Gastroesophageal sphincter (tissue), 4 donors: ENCODE data around the gene ANAPC2. TPM values are rescaled to one million over a fixed set of nuclear protein-coding genes. Genes with fewer than 3 reads are reported as not detected.

Experiments
- ATAC-seq: fragments of 150-250 bp; one replicate; pipeline ENCODE4 v1.9.1; 2016; ENCODE audit warnings: mild to moderate bottlenecking, moderate library complexity
- H3K27ac ChIP-seq, 4 donors: fragments of 200-600 bp; sonication (generic) in 3 of 4; 1 replicate in 3 of 4; 2 replicates in 1 of 4; pipeline ENCODE4 v1.5.1; 2016 to 2019
- H3K27me3 ChIP-seq: fragments of 200-600 bp; sonication (generic); one replicate; pipeline ENCODE4 v1.5.1; 2019
- H3K36me3 ChIP-seq, 2 donors: fragments of 200-600 bp; sonication (generic); one replicate each; pipeline ENCODE4 v1.5.1; 2019; ENCODE audit warnings: control low read depth in 1 of 2
- H3K4me1 ChIP-seq, 3 donors: fragments of 200-600 bp; sonication (generic); 1 replicate in 2 of 3; 2 replicates in 1 of 3; pipeline ENCODE4 v1.5.1; 2016 to 2019; ENCODE audit warnings: control low read depth in 2 of 3
- H3K4me3 ChIP-seq, 2 donors: fragments of 200-600 bp; sonication (generic); one replicate each; pipeline ENCODE4 v1.5.1; 2019; ENCODE audit warnings: mild to moderate bottlenecking in 1 of 2, moderate library complexity in 1 of 2
- H3K9me3 ChIP-seq, 3 donors: fragments of 200-600 bp; sonication (generic); one replicate each; pipeline ENCODE4 v1.5.1; 2017 to 2019; ENCODE audit warnings: control low read depth in 2 of 3
- CTCF ChIP-seq, 4 experiments: fragments of 200-600 bp in 2 of 4; fragments of 450-650 bp in 2 of 4; sonication (generic) in 1 of 4; IDR thresholded peaks; one replicate each; pipeline ENCODE4 v1.5.1; 2017 to 2019; ENCODE audit warnings: antibody characterized with exemption in 4 of 4, mild to moderate bottlenecking in 2 of 4, moderate library complexity in 2 of 4
- EP300 ChIP-seq: sonication (generic); formaldehyde crosslinking; IDR thresholded peaks from one replicate; pipeline ENCODE4 v1.6.1; 2017; ENCODE audit warnings: antibody characterized with exemption, mild to moderate bottlenecking
- POLR2A ChIP-seq, 2 donors: fragments of 450-650 bp; IDR thresholded peaks; one replicate each; pipeline ENCODE4 v1.6.1; 2017; ENCODE audit warnings: antibody characterized with exemption in 2 of 2, mild to moderate bottlenecking in 2 of 2, moderate library complexity in 1 of 2
- POLR2AphosphoS5 ChIP-seq: sonication (generic); formaldehyde crosslinking; IDR thresholded peaks from one replicate; pipeline ENCODE4 v1.6.1; 2017; ENCODE audit warnings: antibody characterized with exemption
- WGBS, 2 donors: methylation state at CpG; one replicate each; pipeline ENCODE4 v1.1.5; 2018; ENCODE audit warnings: low coverage in 1 of 2; 5-methylcytosine and 5-hydroxymethylcytosine counted together
- total RNA-seq, 4 donors: library from RNA; depleted of rRNA; stranded (reverse); fragments of >200 nt; gene quantifications; one replicate each; pipeline ENCODE4 v1.1.0, GENCODE V29; 2016

The ANAPC2 gene
- total RNA-seq, 4 donors from 2014 or later = 11.9 to 32.1 (median 23.7) TPM

- WGBS, 2 donors = 71% methylated on average over 1 of the region's 5 CpGs; no CpG with 5 or more reads in 1 of the 2 donors
- H3K9me3 ChIP-seq = no peaks in the 10 kb centered on the region
- peaks cover 73% of the 10 kb centered on the region for H3K27me3 ChIP-seq
- H3K4me3 ChIP-seq = no peak overlapping the region
- H3K4me1 ChIP-seq = no peaks in the 10 kb centered on the region
- TF ChIP-seq POLR2A (IDR thresholded peaks at IDR 0.05) (no peak), EP300 (no peak), POLR2AphosphoS5 (no peak), CTCF (IDR thresholded peaks at IDR 0.05) (no peak)
- no peak overlapping the region for H3K27ac ChIP-seq
- no peaks in the 10 kb centered on the region for H3K36me3 ChIP-seq
- ATAC-seq = no peak
Observed at GRCh38 chr9:137149363-137149762, 39.0 kb downstream of the ANAPC2 start.

GRCh38 chr9:137148661-137149060 is 39.7 kb downstream of the ANAPC2 start:
- peaks cover 77% of the 10 kb centered on the region for H3K27me3 ChIP-seq
- no peaks in the 10 kb centered on the region for H3K9me3 ChIP-seq
- no peaks in the 10 kb centered on the region for H3K4me1 ChIP-seq
- TF ChIP-seq POLR2A (IDR thresholded peaks at IDR 0.05) = no peak
- no peak for TF ChIP-seq POLR2AphosphoS5
- no CpG with 5 or more reads among the region's 19 CpGs for WGBS, 2 donors
- H3K4me3 ChIP-seq = no peak overlapping the region
- H3K27ac ChIP-seq = no peak overlapping the region
- no peak for ATAC-seq
- H3K36me3 ChIP-seq = no peaks in the 10 kb centered on the region

- WGBS, 2 donors = 63% methylated on average over 10 of the region's 27 CpGs; no CpG with 5 or more reads in 1 of the 2 donors
- Histone ChIP-seq H3K27ac (no peak overlapping the region), H3K4me3 (no peak overlapping the region), H3K9me3 (no peaks in the 10 kb centered on the region), H3K36me3 (no peaks in the 10 kb centered on the region), H3K4me1 (no peaks in the 10 kb centered on the region), H3K27me3 (peaks cover 77% of the 10 kb centered on the region)
- no peak for ATAC-seq
- no peak for TF ChIP-seq EP300
- no peak for TF ChIP-seq POLR2A (IDR thresholded peaks at IDR 0.05)
- TF ChIP-seq CTCF (IDR thresholded peaks at IDR 0.05) = no peak
- TF ChIP-seq POLR2AphosphoS5 = no peak
Observed at GRCh38 chr9:137148242-137148641, 40.1 kb downstream of the ANAPC2 start.

- peaks cover 82% of the 10 kb centered on the region for H3K27me3 ChIP-seq
- 52% methylated on average over 6 of the region's 24 CpGs; no CpG with 5 or more reads in 1 of the 2 donors for WGBS, 2 donors
- TF ChIP-seq CTCF (IDR thresholded peaks at IDR 0.05) (no peak), POLR2AphosphoS5 (no peak)
Observed at GRCh38 chr9:137147793-137148160, 40.6 kb downstream of the ANAPC2 start.

GRCh38 chr9:137147091-137147792 is 41.1 kb downstream of the ANAPC2 start:
- no peak overlapping the region for H3K27ac ChIP-seq
- no peaks in the 10 kb centered on the region for H3K4me1 ChIP-seq
- H3K9me3 ChIP-seq = no peaks in the 10 kb centered on the region
- H3K36me3 ChIP-seq = no peaks in the 10 kb centered on the region
- WGBS, 2 donors = 91 to 97% methylated on average over 6 to 20 of the region's 26 CpGs
- no peak overlapping the region for H3K4me3 ChIP-seq
- H3K27me3 ChIP-seq = peaks cover 87% of the 10 kb centered on the region
- TF ChIP-seq EP300 (no peak), POLR2AphosphoS5 (no peak), CTCF (IDR thresholded peaks at IDR 0.05) (no peak), POLR2A (IDR thresholded peaks at IDR 0.05) (no peak)
- ATAC-seq = no peak

More at GRCh38 chr9:137147793-137148160, 40.6 kb downstream of the ANAPC2 start:
- H3K9me3 ChIP-seq = no peaks in the 10 kb centered on the region
- no peak overlapping the region for H3K4me3 ChIP-seq
- no peaks in the 10 kb centered on the region for H3K36me3 ChIP-seq
- no peak for ATAC-seq
- no peak overlapping the region for H3K27ac ChIP-seq
- no peaks in the 10 kb centered on the region for H3K4me1 ChIP-seq
